OCI-LY7 (cell line): ENCODE data around the gene SLC4A4. TPM values are rescaled to one million over a fixed set of nuclear protein-coding genes. Genes with fewer than 3 reads are reported as not detected.

Experiments used
- BruUV-seq: library from RNA; stranded (reverse); fragments of 400-500 nt; replicated peaks from 2 replicates; lab custom pipeline; 2021; lab: Mats Ljungman, UMichigan
- CTCF ChIA-PET: fragments of 300-600 bp; sonication (Branson Sonifier 250); formaldehyde crosslinking; loops from one replicate; lab custom pipeline; 2022; ENCODE audit warnings: antibody characterized with exemption; ENCODE audit not compliant: unreplicated experiment; lab: Charles Lee
- POLR2A ChIA-PET: fragments of 300-600 bp; sonication (Branson Sonifier 250); formaldehyde crosslinking; loops from one replicate; lab custom pipeline; 2022; ENCODE audit warnings: antibody characterized with exemption; lab: Charles Lee
- DNase-seq: peaks from one replicate; pipeline ENCODE4 v3.0.0-alpha.2; 2015; ENCODE audit warnings: low spot score
- H2AFZ ChIP-seq: fragments of 200-600 bp; sonication (generic), shearing (Covaris generic); 2 replicates; pipeline ENCODE4 v1.6.1; 2014; ENCODE audit warnings: mild to moderate bottlenecking, antibody characterized with exemption, low read length, moderate library complexity
- H3K27ac ChIP-seq: fragments of 200-600 bp; sonication (generic); 2 replicates; pipeline ENCODE4 v1.5.1; 2014; ENCODE audit warnings: mixed run types, low read depth, mild to moderate bottlenecking, moderate library complexity, low read length, inconsistent platforms; ENCODE audit not compliant: poor library complexity, severe bottlenecking
- H3K36me3 ChIP-seq: fragments of 200-600 bp; sonication (generic); 2 replicates; pipeline ENCODE4 v1.6.1; 2014; ENCODE audit warnings: mild to moderate bottlenecking, antibody characterized with exemption, low read length, moderate library complexity, mixed read lengths; ENCODE audit not compliant: insufficient read depth
- H3K4me1 ChIP-seq: fragments of 200-600 bp; sonication (generic); 2 replicates; pipeline ENCODE4 v1.5.1; 2014; ENCODE audit warnings: mild to moderate bottlenecking, low read length; ENCODE audit not compliant: insufficient read depth, poor library complexity, severe bottlenecking
- H3K4me2 ChIP-seq: fragments of 200-600 bp; sonication (generic); 2 replicates; pipeline ENCODE4 v1.6.1; 2014; ENCODE audit warnings: mild to moderate bottlenecking, low read length
- H3K4me3 ChIP-seq: fragments of 200-600 bp; sonication (generic); 2 replicates; pipeline ENCODE4 v1.5.1; 2014; ENCODE audit warnings: mild to moderate bottlenecking, low read depth, low read length; ENCODE audit not compliant: poor library complexity, severe bottlenecking
- H3K79me2 ChIP-seq: fragments of 200-600 bp; sonication (generic); 2 replicates; pipeline ENCODE4 v1.6.1; 2016; ENCODE audit warnings: low read depth, mild to moderate bottlenecking, low read length, moderate library complexity, mixed read lengths; ENCODE audit not compliant: insufficient read depth
- H3K9me2 ChIP-seq: fragments of 200-600 bp; sonication (generic); 2 replicates; pipeline ENCODE4 v1.6.1; 2016; ENCODE audit warnings: mild to moderate bottlenecking, low read length, mixed read lengths; ENCODE audit not compliant: insufficient read depth
- H3K9me3 ChIP-seq: fragments of 200-600 bp; sonication (generic); 2 replicates; pipeline ENCODE4 v1.6.1; 2014; ENCODE audit warnings: mild to moderate bottlenecking, mixed run types, low read length, mixed read lengths
- H4K20me1 ChIP-seq: fragments of 200-600 bp; sonication (generic); 2 replicates; pipeline ENCODE4 v1.6.1; 2014; ENCODE audit warnings: mild to moderate bottlenecking, antibody characterized with exemption, low read length, moderate library complexity, mixed read lengths; ENCODE audit not compliant: insufficient read depth
- EZH2phosphoT487 ChIP-seq: fragments of 200-600 bp; sonication (generic); IDR thresholded peaks from 2 replicates; pipeline ENCODE4 v1.6.1; 2018; ENCODE audit warnings: low read depth, borderline replicate concordance, mild to moderate bottlenecking, mixed run types, antibody characterized with exemption, low read length, moderate library complexity, mixed read lengths
- intact Hi-C: fragments of 100-400 bp; cut with micrococcal nuclease; formaldehyde crosslinking; loops from one replicate; pipeline ENCODE4 v1.10.0; 2022; ENCODE audit not compliant: unreplicated experiment
- total RNA-seq, 2 experiments: library from RNA; depleted of rRNA in 1 of 2; stranded (reverse); fragments of >200 nt in 1 of 2; shearing (Covaris generic) in 1 of 2; gene quantifications; 2 replicates each; pipeline ENCODE4 v1.2.3, GENCODE V29; 2014 to 2022
- TF ChIP-seq, protein P1 (sequence below): fragments of 200-600 bp; sonication (generic); conservative IDR thresholded peaks from 2 replicates; pipeline ENCODE4 v1.5.1; 2014; ENCODE audit warnings: mild to moderate bottlenecking, antibody characterized with exemption, low read length, moderate library complexity, mixed read lengths

Gene SLC4A4
- total RNA-seq, 2 experiments from 2014 or later = not detected

DNA sequence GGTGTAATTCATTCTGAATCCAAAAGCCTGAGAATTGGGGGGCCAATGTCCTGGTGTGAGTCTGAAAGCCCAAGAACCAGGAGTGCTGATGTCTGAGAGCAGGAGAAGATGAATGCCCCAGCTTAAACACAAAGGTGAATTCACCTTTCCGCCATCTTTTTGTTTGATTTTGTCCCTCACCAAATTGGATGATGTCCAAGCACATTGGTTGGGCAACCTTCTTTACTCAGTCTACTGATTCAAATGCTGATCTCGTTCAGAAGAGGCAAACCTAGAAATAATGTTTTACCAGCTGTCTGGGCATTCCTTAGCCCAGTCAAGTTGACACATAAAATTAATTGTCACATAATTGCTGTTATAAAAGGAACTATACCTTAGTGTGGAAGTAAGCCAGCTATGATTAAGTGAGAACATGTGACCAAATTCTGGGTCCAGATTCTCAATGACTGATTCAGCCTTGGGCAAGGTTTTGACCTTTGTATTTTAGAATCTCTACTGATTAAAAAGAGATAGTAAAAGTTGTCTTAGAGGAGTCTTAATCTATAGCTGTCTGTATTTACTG, 34.5 kb upstream of the SLC4A4 start:
- ChIA-PET POLR2A (interaction anchor here (0.6 to 1.4 kb wide), 3 partner anchors 14 to 457 kb away, joined by 3 to 5 read pairs (median 4); no protein-coding TSS in a partner anchor), CTCF (no interaction called here)
- no peaks in the 10 kb centered on the region for H3K36me3 ChIP-seq
- no peaks in the 10 kb centered on the region for H4K20me1 ChIP-seq
- no peak overlapping the region for H3K4me2 ChIP-seq
- TF ChIP-seq, protein P1, sequence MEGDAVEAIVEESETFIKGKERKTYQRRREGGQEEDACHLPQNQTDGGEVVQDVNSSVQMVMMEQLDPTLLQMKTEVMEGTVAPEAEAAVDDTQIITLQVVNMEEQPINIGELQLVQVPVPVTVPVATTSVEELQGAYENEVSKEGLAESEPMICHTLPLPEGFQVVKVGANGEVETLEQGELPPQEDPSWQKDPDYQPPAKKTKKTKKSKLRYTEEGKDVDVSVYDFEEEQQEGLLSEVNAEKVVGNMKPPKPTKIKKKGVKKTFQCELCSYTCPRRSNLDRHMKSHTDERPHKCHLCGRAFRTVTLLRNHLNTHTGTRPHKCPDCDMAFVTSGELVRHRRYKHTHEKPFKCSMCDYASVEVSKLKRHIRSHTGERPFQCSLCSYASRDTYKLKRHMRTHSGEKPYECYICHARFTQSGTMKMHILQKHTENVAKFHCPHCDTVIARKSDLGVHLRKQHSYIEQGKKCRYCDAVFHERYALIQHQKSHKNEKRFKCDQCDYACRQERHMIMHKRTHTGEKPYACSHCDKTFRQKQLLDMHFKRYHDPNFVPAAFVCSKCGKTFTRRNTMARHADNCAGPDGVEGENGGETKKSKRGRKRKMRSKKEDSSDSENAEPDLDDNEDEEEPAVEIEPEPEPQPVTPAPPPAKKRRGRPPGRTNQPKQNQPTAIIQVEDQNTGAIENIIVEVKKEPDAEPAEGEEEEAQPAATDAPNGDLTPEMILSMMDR = no peak
- TF ChIP-seq EZH2phosphoT487 = no peak
- H3K9me2 ChIP-seq = no peaks in the 10 kb centered on the region
- H3K4me1 ChIP-seq = no peaks in the 10 kb centered on the region
- H3K9me3 ChIP-seq = no peaks in the 10 kb centered on the region
- no peak overlapping the region for H2AFZ ChIP-seq
- no peak overlapping the region for H3K4me3 ChIP-seq
- no peaks in the 10 kb centered on the region for H3K79me2 ChIP-seq
- no peak overlapping the region for H3K27ac ChIP-seq
- intact Hi-C loops = no loop called here
- DNase-seq = no peak
- no TSS peak for BruUV-seq

DNA sequence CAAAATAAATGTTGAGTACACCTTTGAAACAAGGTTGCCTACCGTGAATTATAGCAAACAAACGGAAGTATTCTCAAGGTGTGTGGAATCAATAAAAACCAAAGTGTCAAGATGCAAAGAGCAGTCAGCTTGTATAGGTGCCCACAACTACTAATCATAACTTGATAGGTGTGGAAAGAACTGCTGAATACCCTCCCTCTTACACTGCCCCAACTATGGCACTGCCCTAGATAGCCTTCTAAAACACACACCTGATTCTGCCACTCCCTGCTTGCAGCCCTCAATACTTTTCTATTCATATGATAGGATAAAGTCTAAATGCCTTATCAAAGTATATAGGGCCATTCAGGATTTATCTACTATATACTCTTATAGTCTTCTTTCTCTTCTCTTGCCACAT, 31.1 kb upstream of the SLC4A4 start:
- intact Hi-C loops = no loop called here
- no peak overlapping the region for H3K27ac ChIP-seq
- ChIA-PET POLR2A (no interaction called here), CTCF (no interaction called here)
- DNase-seq = no peak
- H3K4me3 ChIP-seq = no peak overlapping the region
- H3K79me2 ChIP-seq = no peaks in the 10 kb centered on the region
- H3K9me2 ChIP-seq = no peaks in the 10 kb centered on the region
- H3K4me2 ChIP-seq = no peak overlapping the region
- H2AFZ ChIP-seq = no peak overlapping the region
- no peaks in the 10 kb centered on the region for H4K20me1 ChIP-seq
- H3K36me3 ChIP-seq = no peaks in the 10 kb centered on the region
- no peak for TF ChIP-seq EZH2phosphoT487
- TF ChIP-seq, protein P1 = no peak
- no TSS peak for BruUV-seq
- H3K9me3 ChIP-seq = no peaks in the 10 kb centered on the region
- H3K4me1 ChIP-seq = no peaks in the 10 kb centered on the region

DNA sequence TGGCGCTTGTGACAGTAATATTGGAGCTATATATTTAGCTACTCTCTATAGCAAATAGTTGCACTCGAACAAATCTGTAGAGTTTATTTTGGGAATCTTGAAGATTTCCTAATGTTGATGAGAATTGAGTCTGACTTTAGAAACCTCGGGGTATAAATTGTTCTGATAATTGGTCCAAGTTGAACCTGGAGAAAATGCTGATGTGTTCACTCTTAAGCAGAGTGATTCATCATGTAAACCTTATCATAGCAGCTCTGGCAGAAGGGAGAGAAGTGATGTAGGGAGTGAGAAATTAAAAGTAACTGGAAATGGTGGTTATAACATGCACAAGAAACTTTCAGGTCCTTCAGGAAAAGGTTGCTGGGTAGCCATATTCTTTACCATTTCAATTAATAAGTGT, 16.4 kb upstream of the SLC4A4 start:
- intact Hi-C loops = no loop called here
- ChIA-PET POLR2A (no interaction called here), CTCF (no interaction called here)
- Histone ChIP-seq H3K4me2 (no peak overlapping the region), H3K27ac (no peak overlapping the region), H2AFZ (no peak overlapping the region), H3K9me2 (no peaks in the 10 kb centered on the region), H4K20me1 (no peaks in the 10 kb centered on the region), H3K79me2 (no peaks in the 10 kb centered on the region), H3K4me1 (no peaks in the 10 kb centered on the region), H3K4me3 (no peak overlapping the region), H3K36me3 (no peaks in the 10 kb centered on the region), H3K9me3 (no peaks in the 10 kb centered on the region)
- DNase-seq = no peak
- no TSS peak for BruUV-seq
- TF ChIP-seq EZH2phosphoT487 = no peak
- TF ChIP-seq, protein P1 = no peak
